ENCODE data around the gene NUDT3. TPM values are rescaled to one million over a fixed set of nuclear protein-coding genes. Genes with fewer than 3 reads are reported as not detected.

The NUDT3 gene
- total and polyA plus RNA-seq, 9 of the 15 experiments (the other 6 are each of a cell fraction or from before 2014, with no cell fraction given) = 5.4 to 81.2 (median 56.4) TPM

DNA sequence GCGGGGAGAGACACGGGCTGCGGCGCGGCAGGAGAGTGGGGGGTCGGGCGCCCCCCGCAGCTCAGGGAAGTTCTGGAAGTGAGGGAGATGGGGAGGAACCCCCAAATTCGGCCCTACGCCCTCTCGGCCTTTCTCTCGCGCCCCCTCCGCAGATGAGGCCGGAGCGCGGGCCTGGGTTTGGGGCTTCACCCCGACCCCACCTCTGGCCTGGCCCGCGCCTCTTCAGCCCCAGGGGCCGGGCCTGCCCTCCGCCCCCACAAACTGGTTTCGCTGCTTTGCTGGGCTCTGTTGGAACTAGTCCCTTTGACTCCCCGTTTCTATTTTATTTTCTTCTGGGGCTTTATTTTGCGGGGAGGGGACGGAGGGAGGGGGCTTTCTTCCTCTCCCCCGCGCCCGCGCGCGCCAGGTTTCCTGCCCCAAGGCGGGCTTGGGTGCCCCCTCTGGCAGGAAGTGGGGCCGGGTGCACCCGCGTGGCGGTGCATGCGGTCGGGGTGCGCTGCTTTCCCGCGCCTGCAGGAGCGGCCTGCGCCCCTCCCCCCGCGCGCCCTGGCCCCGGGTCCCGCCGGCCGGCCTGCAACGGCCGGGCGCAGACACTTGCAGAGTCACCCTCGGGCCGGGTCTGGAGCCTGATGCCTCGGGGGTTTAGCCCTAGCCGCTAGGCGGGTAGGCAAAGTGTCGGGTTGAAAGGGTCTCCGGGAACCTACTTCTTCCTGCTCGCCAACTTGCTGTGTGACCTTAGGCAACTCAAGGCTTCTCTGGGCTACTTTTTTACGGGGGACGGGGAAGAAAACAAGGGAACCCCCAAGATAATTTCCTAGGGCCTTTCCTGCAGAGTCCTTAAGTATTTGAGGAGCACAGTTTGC lies 154.5 kb downstream of the NUDT3 start (continued):
- TF ChIP-seq FOXJ3 (CRISPR knock-in tag; IDR thresholded peaks at IDR 0.05) = no peak
- TF ChIP-seq POLR2B (IDR thresholded peaks at IDR 0.05; ENCODE audit: low read depth, partially characterized antibody) = peak; percentile 44
- TF ChIP-seq HDAC6 (IDR thresholded peaks at IDR 0.05; ENCODE audit: low read depth, low read length) = no peak
- TF ChIP-seq ZKSCAN1 (IDR thresholded peaks at IDR 0.05; ENCODE audit: low read depth, low read length) = peak; percentile 83
- TF ChIP-seq TARDBP (IDR thresholded peaks at IDR 0.05) = peak; percentile 84
- no peak for TF ChIP-seq ZNF23 (CRISPR knock-in tag; IDR thresholded peaks at IDR 0.05)
- TF ChIP-seq, protein P1, sequence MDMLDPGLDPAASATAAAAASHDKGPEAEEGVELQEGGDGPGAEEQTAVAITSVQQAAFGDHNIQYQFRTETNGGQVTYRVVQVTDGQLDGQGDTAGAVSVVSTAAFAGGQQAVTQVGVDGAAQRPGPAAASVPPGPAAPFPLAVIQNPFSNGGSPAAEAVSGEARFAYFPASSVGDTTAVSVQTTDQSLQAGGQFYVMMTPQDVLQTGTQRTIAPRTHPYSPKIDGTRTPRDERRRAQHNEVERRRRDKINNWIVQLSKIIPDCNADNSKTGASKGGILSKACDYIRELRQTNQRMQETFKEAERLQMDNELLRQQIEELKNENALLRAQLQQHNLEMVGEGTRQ (CRISPR knock-in tag; IDR thresholded peaks at IDR 0.05) = peak; percentile 32
- TF ChIP-seq ESRRB (CRISPR knock-in tag; IDR thresholded peaks at IDR 0.05; ENCODE audit: borderline replicate concordance) = 0 out of 2 replicates have a peak, but pooled peaks have one; percentile 34
- TF ChIP-seq PTTG1 (tag; IDR thresholded peaks at IDR 0.05; ENCODE audit: low read depth) = no peak
- 0 out of 2 replicates have a peak, but pooled peaks have one; percentile 34 for TF ChIP-seq CEBPG (CRISPR knock-in tag; IDR thresholded peaks at IDR 0.05)
- TF ChIP-seq CEBPG (tag; conservative IDR thresholded peaks at IDR 0.05 in 1 of 2, IDR thresholded peaks at IDR 0.05 in 1 of 2) = no peak
- TF ChIP-seq, protein P2, sequence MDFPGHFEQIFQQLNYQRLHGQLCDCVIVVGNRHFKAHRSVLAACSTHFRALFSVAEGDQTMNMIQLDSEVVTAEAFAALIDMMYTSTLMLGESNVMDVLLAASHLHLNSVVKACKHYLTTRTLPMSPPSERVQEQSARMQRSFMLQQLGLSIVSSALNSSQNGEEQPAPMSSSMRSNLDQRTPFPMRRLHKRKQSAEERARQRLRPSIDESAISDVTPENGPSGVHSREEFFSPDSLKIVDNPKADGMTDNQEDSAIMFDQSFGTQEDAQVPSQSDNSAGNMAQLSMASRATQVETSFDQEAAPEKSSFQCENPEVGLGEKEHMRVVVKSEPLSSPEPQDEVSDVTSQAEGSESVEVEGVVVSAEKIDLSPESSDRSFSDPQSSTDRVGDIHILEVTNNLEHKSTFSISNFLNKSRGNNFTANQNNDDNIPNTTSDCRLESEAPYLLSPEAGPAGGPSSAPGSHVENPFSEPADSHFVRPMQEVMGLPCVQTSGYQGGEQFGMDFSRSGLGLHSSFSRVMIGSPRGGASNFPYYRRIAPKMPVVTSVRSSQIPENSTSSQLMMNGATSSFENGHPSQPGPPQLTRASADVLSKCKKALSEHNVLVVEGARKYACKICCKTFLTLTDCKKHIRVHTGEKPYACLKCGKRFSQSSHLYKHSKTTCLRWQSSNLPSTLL (IDR thresholded peaks at IDR 0.05) = no peak
- TF ChIP-seq ZNF75A (CRISPR knock-in tag; IDR thresholded peaks at IDR 0.05) = no peak
- TF ChIP-seq, protein P3, sequence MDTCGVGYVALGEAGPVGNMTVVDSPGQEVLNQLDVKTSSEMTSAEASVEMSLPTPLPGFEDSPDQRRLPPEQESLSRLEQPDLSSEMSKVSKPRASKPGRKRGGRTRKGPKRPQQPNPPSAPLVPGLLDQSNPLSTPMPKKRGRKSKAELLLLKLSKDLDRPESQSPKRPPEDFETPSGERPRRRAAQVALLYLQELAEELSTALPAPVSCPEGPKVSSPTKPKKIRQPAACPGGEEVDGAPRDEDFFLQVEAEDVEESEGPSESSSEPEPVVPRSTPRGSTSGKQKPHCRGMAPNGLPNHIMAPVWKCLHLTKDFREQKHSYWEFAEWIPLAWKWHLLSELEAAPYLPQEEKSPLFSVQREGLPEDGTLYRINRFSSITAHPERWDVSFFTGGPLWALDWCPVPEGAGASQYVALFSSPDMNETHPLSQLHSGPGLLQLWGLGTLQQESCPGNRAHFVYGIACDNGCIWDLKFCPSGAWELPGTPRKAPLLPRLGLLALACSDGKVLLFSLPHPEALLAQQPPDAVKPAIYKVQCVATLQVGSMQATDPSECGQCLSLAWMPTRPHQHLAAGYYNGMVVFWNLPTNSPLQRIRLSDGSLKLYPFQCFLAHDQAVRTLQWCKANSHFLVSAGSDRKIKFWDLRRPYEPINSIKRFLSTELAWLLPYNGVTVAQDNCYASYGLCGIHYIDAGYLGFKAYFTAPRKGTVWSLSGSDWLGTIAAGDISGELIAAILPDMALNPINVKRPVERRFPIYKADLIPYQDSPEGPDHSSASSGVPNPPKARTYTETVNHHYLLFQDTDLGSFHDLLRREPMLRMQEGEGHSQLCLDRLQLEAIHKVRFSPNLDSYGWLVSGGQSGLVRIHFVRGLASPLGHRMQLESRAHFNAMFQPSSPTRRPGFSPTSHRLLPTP (IDR thresholded peaks at IDR 0.05; ENCODE audit: borderline replicate concordance, extremely low read depth, insufficient read length) = no peak
- TF ChIP-seq ZNF57 (CRISPR knock-in tag; IDR thresholded peaks at IDR 0.05) = no peak
- peak; percentile 52; the same call in 1 of the 2 replicates for TF ChIP-seq ILF3 (IDR thresholded peaks at IDR 0.05; ENCODE audit: borderline replicate concordance)
- no peak for TF ChIP-seq DIDO1 (tag; IDR thresholded peaks at IDR 0.05; ENCODE audit: low read depth)
- TF ChIP-seq HNRNPLL (IDR thresholded peaks at IDR 0.05; ENCODE audit: low read depth, low read length, poor library complexity, severe bottlenecking) = peak; percentile 51
- no peak; the same call in 1 of the 2 replicates for TF ChIP-seq CBFA2T3 (IDR thresholded peaks at IDR 0.05)
- no peak for TF ChIP-seq NCOA2 (IDR thresholded peaks at IDR 0.05; ENCODE audit: partially characterized antibody in 2 of 2)
- peak; percentile 96 for TF ChIP-seq PCBP1 (IDR thresholded peaks at IDR 0.05; ENCODE audit: low read depth, low read length, poor library complexity, severe bottlenecking)
- TF ChIP-seq ZNF717 (CRISPR knock-in tag; IDR thresholded peaks at IDR 0.05) = no peak
- no peak for TF ChIP-seq NR4A1 (CRISPR knock-in tag; IDR thresholded peaks at IDR 0.05)
- TF ChIP-seq NR4A1 (tag; IDR thresholded peaks at IDR 0.05) = peak; percentile 91
